Ascending aorta (tissue), 2 donors: ENCODE data around the gene FAM83F. TPM values are rescaled to one million over a fixed set of nuclear protein-coding genes. Genes with fewer than 3 reads are reported as not detected.

Experiments
- DNase-seq, 2 donors: peaks; one replicate each; pipeline ENCODE4 v3.0.0-alpha.2; 2019; ENCODE audit warnings: low spot score in 2 of 2
- H3K27ac ChIP-seq, 2 donors: fragments of 200-600 bp; sonication (generic); one replicate each; pipeline ENCODE4 v1.5.1; 2016 to 2017; ENCODE audit warnings: mild to moderate bottlenecking in 1 of 2
- H3K27me3 ChIP-seq: fragments of 200-600 bp; sonication (generic); one replicate; pipeline ENCODE4 v1.5.1; 2017
- H3K36me3 ChIP-seq, 2 donors: fragments of 200-600 bp; sonication (generic); one replicate each; pipeline ENCODE4 v1.5.1; 2016
- H3K4me1 ChIP-seq, 2 donors: fragments of 200-600 bp; sonication (generic); one replicate each; pipeline ENCODE4 v1.5.1; 2016 to 2017; ENCODE audit warnings: mild to moderate bottlenecking in 1 of 2
- H3K4me3 ChIP-seq, 2 donors: fragments of 200-600 bp; sonication (generic); one replicate each; pipeline ENCODE4 v1.5.1; 2016 to 2017; ENCODE audit warnings: mild to moderate bottlenecking in 1 of 2
- H3K9me3 ChIP-seq, 2 donors: fragments of 200-600 bp; sonication (generic); one replicate each; pipeline ENCODE4 v1.5.1; 2016
- CTCF ChIP-seq, 3 experiments: fragments of 200-600 bp in 2 of 3; fragments of 450-650 bp in 1 of 3; sonication (generic) in 2 of 3; IDR thresholded peaks; one replicate each; pipeline ENCODE4 v1.5.1; 2016 to 2019; ENCODE audit warnings: antibody characterized with exemption in 3 of 3, mild to moderate bottlenecking in 1 of 3, moderate library complexity in 1 of 3
- intact Hi-C: fragments of 100-400 bp; cut with DNase I; formaldehyde crosslinking; loops from one replicate; pipeline ENCODE4 v1.15.1; 2023
- total RNA-seq: library from RNA; depleted of rRNA; stranded (reverse); fragments of >200 nt; gene quantifications from one replicate; pipeline ENCODE4 v1.1.0, GENCODE V29; 2016

Gene FAM83F
- total RNA-seq, 1 donor from 2014 or later = not detected

GRCh38 chr22:40006641-40007040, 11.9 kb downstream of the FAM83F start:
- Histone ChIP-seq H3K9me3 (no peaks in the 10 kb centered on the region), H3K4me1 (no peaks in the 10 kb centered on the region), H3K36me3 (no peaks in the 10 kb centered on the region), H3K4me3 (no peak overlapping the region), H3K27me3 (no peaks in the 10 kb centered on the region), H3K27ac (no peak overlapping the region)
- no peak for DNase-seq
- intact Hi-C loops = no loop called here
- TF ChIP-seq CTCF (IDR thresholded peaks at IDR 0.05) = no peak

GRCh38 chr22:40007853-40008710, 13.3 kb downstream of the FAM83F start:
- intact Hi-C loops = no loop called here
- Histone ChIP-seq H3K4me3 (no peak overlapping the region), H3K27me3 (no peaks in the 10 kb centered on the region), H3K9me3 (no peaks in the 10 kb centered on the region), H3K36me3 (no peaks in the 10 kb centered on the region), H3K27ac (no peak overlapping the region), H3K4me1 (no peaks in the 10 kb centered on the region)
- DNase-seq = no peak
- TF ChIP-seq CTCF (IDR thresholded peaks at IDR 0.05) = no peak

GRCh38 chr22:40008726-40009291, 14.1 kb downstream of the FAM83F start:
- Histone ChIP-seq H3K9me3 (no peaks in the 10 kb centered on the region), H3K27me3 (no peaks in the 10 kb centered on the region), H3K4me1 (no peaks in the 10 kb centered on the region), H3K27ac (no peak overlapping the region), H3K4me3 (no peak overlapping the region), H3K36me3 (no peaks in the 10 kb centered on the region)
- intact Hi-C loops = no loop called here
- TF ChIP-seq CTCF (IDR thresholded peaks at IDR 0.05) = no peak
- no peak for DNase-seq

GRCh38 chr22:40009292-40009774, 14.6 kb downstream of the FAM83F start:
- no peak for TF ChIP-seq CTCF (IDR thresholded peaks at IDR 0.05)
- no peak for DNase-seq
- H3K27me3 ChIP-seq = no peaks in the 10 kb centered on the region
- H3K4me1 ChIP-seq = no peaks in the 10 kb centered on the region
- H3K27ac ChIP-seq = no peak overlapping the region
- intact Hi-C loops = no loop called here
- no peak overlapping the region for H3K4me3 ChIP-seq
- no peaks in the 10 kb centered on the region for H3K36me3 ChIP-seq
- H3K9me3 ChIP-seq = no peaks in the 10 kb centered on the region

- DNase-seq = no peak
- intact Hi-C loops = no loop called here
- no peaks in the 10 kb centered on the region for H3K9me3 ChIP-seq
Measured at GRCh38 chr22:40009951-40010671, 15.4 kb downstream of the FAM83F start.

More at GRCh38 chr22:40009951-40010671, 15.4 kb downstream of the FAM83F start:
- no peaks in the 10 kb centered on the region for H3K4me1 ChIP-seq
- H3K36me3 ChIP-seq = no peaks in the 10 kb centered on the region
- TF ChIP-seq CTCF (IDR thresholded peaks at IDR 0.05) = no peak
- no peaks in the 10 kb centered on the region for H3K27me3 ChIP-seq
- H3K4me3 ChIP-seq = no peak overlapping the region
- H3K27ac ChIP-seq = no peak overlapping the region
